IPS-20b (cell line): ENCODE measurements around the gene CAVIN2.

Source experiments
- H3K27ac ChIP-seq: one replicate; pipeline ENCODE4 v1.5.1; 2013; ENCODE audit warnings: low read length
- H3K27me3 ChIP-seq: 2 replicates; pipeline ENCODE4 v1.6.1; 2013; ENCODE audit warnings: mild to moderate bottlenecking, low read length, inconsistent platforms; ENCODE audit not compliant: insufficient read depth
- H3K36me3 ChIP-seq: 2 replicates; pipeline ENCODE4 v1.6.1; 2013; ENCODE audit warnings: low read depth, mild to moderate bottlenecking, inconsistent platforms, low read length, moderate library complexity; ENCODE audit not compliant: insufficient read depth
- H3K4me1 ChIP-seq: 2 replicates; pipeline ENCODE4 v1.6.1; 2013; ENCODE audit warnings: mild to moderate bottlenecking, control low read depth, inconsistent platforms, low read length, moderate library complexity; ENCODE audit not compliant: insufficient read depth
- H3K4me3 ChIP-seq: 2 replicates; pipeline ENCODE4 v1.5.1; 2013; ENCODE audit warnings: mild to moderate bottlenecking, low read length, inconsistent platforms
- H3K9ac ChIP-seq: 2 replicates; pipeline ENCODE4 v1.6.1; 2013; ENCODE audit warnings: low read depth, mild to moderate bottlenecking, inconsistent platforms, low read length, moderate library complexity
- H3K9me3 ChIP-seq: 2 replicates; pipeline ENCODE4 v1.6.1; 2013; ENCODE audit warnings: mild to moderate bottlenecking, low read depth, low read length, inconsistent platforms; ENCODE audit not compliant: insufficient read depth

The CAVIN2 gene

GRCh38 chr2:191846515-191847476, at the start of gene CAVIN2:
TSS of gene CAVIN2 (minus strand) at chr2:191847088. CDS start at chr2:191846925, 163 bp downstream.
- Histone ChIP-seq H3K27ac (no peak within 1 kb of the TSS), H3K27me3 (no peaks in the 10 kb centered on the region), H3K4me3 (no peak within 1 kb of the TSS), H3K36me3 (no peaks in the 10 kb centered on the region), H3K9ac (no peak within 1 kb of the TSS), H3K4me1 (peaks cover 16% of the 10 kb centered on the region; the same call in 1 of the 2 replicates), H3K9me3 (no peaks in the 10 kb centered on the region)

GRCh38 chr2:191895743-191896142, 48.9 kb upstream of the CAVIN2 start:
- Histone ChIP-seq H3K9me3 (no peaks in the 10 kb centered on the region; the same call in 1 of the 2 replicates), H3K4me3 (no peak overlapping the region), H3K9ac (no peak overlapping the region), H3K4me1 (no peaks in the 10 kb centered on the region), H3K27ac (no peak overlapping the region), H3K36me3 (no peaks in the 10 kb centered on the region), H3K27me3 (no peaks in the 10 kb centered on the region)

GRCh38 chr2:191895195-191895594, 48.3 kb upstream of the CAVIN2 start:
- Histone ChIP-seq H3K36me3 (no peaks in the 10 kb centered on the region), H3K9me3 (no peaks in the 10 kb centered on the region), H3K4me3 (no peak overlapping the region), H3K4me1 (no peaks in the 10 kb centered on the region), H3K27me3 (no peaks in the 10 kb centered on the region), H3K27ac (no peak overlapping the region), H3K9ac (no peak overlapping the region)

GRCh38 chr2:191894681-191895147, 47.8 kb upstream of the CAVIN2 start:
- H3K27ac ChIP-seq, result no peak overlapping the region
- no peaks in the 10 kb centered on the region for H3K27me3 ChIP-seq
- H3K9ac ChIP-seq, result no peak overlapping the region
- H3K9me3 ChIP-seq, result no peaks in the 10 kb centered on the region
- H3K36me3 ChIP-seq, result no peaks in the 10 kb centered on the region
- no peak overlapping the region for H3K4me3 ChIP-seq
- no peaks in the 10 kb centered on the region for H3K4me1 ChIP-seq

GRCh38 chr2:191892391-191892790, 45.5 kb upstream of the CAVIN2 start:
- H3K27me3 ChIP-seq, result no peaks in the 10 kb centered on the region
- no peak overlapping the region for H3K27ac ChIP-seq
- H3K4me3 ChIP-seq, result no peak overlapping the region
- no peaks in the 10 kb centered on the region for H3K9me3 ChIP-seq
- no peaks in the 10 kb centered on the region for H3K36me3 ChIP-seq
- H3K4me1 ChIP-seq, result no peaks in the 10 kb centered on the region
- no peak overlapping the region for H3K9ac ChIP-seq

GRCh38 chr2:191891656-191892055, 44.8 kb upstream of the CAVIN2 start:
- H3K27ac ChIP-seq, result no peak overlapping the region
- no peaks in the 10 kb centered on the region for H3K4me1 ChIP-seq
- no peak overlapping the region for H3K4me3 ChIP-seq
- no peaks in the 10 kb centered on the region for H3K27me3 ChIP-seq
- no peaks in the 10 kb centered on the region for H3K9me3 ChIP-seq
- H3K36me3 ChIP-seq, result no peaks in the 10 kb centered on the region
- H3K9ac ChIP-seq, result no peak overlapping the region

GRCh38 chr2:191889931-191890330, 43.0 kb upstream of the CAVIN2 start:
- H3K4me1 ChIP-seq, result no peaks in the 10 kb centered on the region
- H3K9me3 ChIP-seq, result no peaks in the 10 kb centered on the region
- H3K27ac ChIP-seq, result no peak overlapping the region
- no peaks in the 10 kb centered on the region for H3K36me3 ChIP-seq
- no peaks in the 10 kb centered on the region for H3K27me3 ChIP-seq
- H3K4me3 ChIP-seq, result no peak overlapping the region
- H3K9ac ChIP-seq, result no peak overlapping the region

- H3K9ac ChIP-seq, result no peak overlapping the region
- H3K27ac ChIP-seq, result no peak overlapping the region
- no peak overlapping the region for H3K4me3 ChIP-seq
- H3K27me3 ChIP-seq, result no peaks in the 10 kb centered on the region
- H3K36me3 ChIP-seq, result no peaks in the 10 kb centered on the region
- no peaks in the 10 kb centered on the region for H3K4me1 ChIP-seq
- no peaks in the 10 kb centered on the region for H3K9me3 ChIP-seq
Observed at GRCh38 chr2:191888400-191889166, 41.7 kb upstream of the CAVIN2 start.

GRCh38 chr2:191885650-191886049, 38.8 kb upstream of the CAVIN2 start:
- Histone ChIP-seq H3K4me1 (no peaks in the 10 kb centered on the region), H3K9me3 (no peaks in the 10 kb centered on the region), H3K9ac (no peak overlapping the region), H3K27ac (no peak overlapping the region), H3K27me3 (no peaks in the 10 kb centered on the region), H3K36me3 (no peaks in the 10 kb centered on the region), H3K4me3 (no peak overlapping the region)

- Histone ChIP-seq H3K27me3 (no peaks in the 10 kb centered on the region), H3K27ac (no peak overlapping the region), H3K9me3 (no peaks in the 10 kb centered on the region), H3K9ac (no peak overlapping the region), H3K4me1 (no peaks in the 10 kb centered on the region), H3K36me3 (no peaks in the 10 kb centered on the region), H3K4me3 (no peak overlapping the region)
Observed at GRCh38 chr2:191885098-191885497, 38.2 kb upstream of the CAVIN2 start.

GRCh38 chr2:191881982-191882816, 35.3 kb upstream of the CAVIN2 start:
- no peaks in the 10 kb centered on the region for H3K36me3 ChIP-seq
- no peaks in the 10 kb centered on the region for H3K9me3 ChIP-seq
- H3K4me1 ChIP-seq, result no peaks in the 10 kb centered on the region
- no peaks in the 10 kb centered on the region for H3K27me3 ChIP-seq
- no peak overlapping the region for H3K4me3 ChIP-seq
- no peak overlapping the region for H3K9ac ChIP-seq
- H3K27ac ChIP-seq, result no peak overlapping the region
